RWPE2 (cell line): ENCODE measurements around the gene FAM107B.
"Not testable (repeated sequence)": the region's sequence is repeated elsewhere in the genome, so short reads cannot be mapped to it uniquely, and the experiment has no call there.

Experiments
- ATAC-seq: fragments of 200-7000 bp; cut with Tn5 transposase; 3 replicates; pipeline ENCODE4 v1.9.1; 2021; ENCODE audit warnings: low read depth
- DNase-seq: peaks from one replicate; pipeline ENCODE4 v3.0.0-alpha.2; 2020; ENCODE audit warnings: low spot score
- H3K27ac ChIP-seq: fragments of 450-650 bp; 2 replicates; pipeline ENCODE4 v1.5.1; 2017; ENCODE audit warnings: mild to moderate bottlenecking; ENCODE audit not compliant: poor library complexity, severe bottlenecking
- H3K27me3 ChIP-seq: fragments of 250-450 bp; sonication (Bioruptor Pico); 2 replicates; pipeline ENCODE4 v1.5.1; 2021; ENCODE audit warnings: mild to moderate bottlenecking, moderate library complexity; ENCODE audit not compliant: insufficient read depth, poor library complexity, severe bottlenecking
- H3K36me3 ChIP-seq: fragments of 250-450 bp; sonication (Bioruptor Pico); 2 replicates; pipeline ENCODE4 v1.5.1; 2020; ENCODE audit warnings: low read depth, mild to moderate bottlenecking, moderate library complexity
- H3K4me1 ChIP-seq: fragments of 250-450 bp; sonication (Bioruptor Pico); 2 replicates; pipeline ENCODE4 v1.5.1; 2021; ENCODE audit warnings: mild to moderate bottlenecking, moderate library complexity; ENCODE audit not compliant: insufficient read depth, poor library complexity, severe bottlenecking
- H3K4me3 ChIP-seq: fragments of 250-450 bp; sonication (Bioruptor Pico); 2 replicates; pipeline ENCODE4 v1.5.1; 2021; ENCODE audit warnings: mild to moderate bottlenecking, moderate library complexity; ENCODE audit not compliant: severe bottlenecking
- H3K9me3 ChIP-seq: fragments of 250-450 bp; sonication (Bioruptor Pico); 2 replicates; pipeline ENCODE4 v1.5.1; 2021; ENCODE audit warnings: mild to moderate bottlenecking, moderate library complexity; ENCODE audit not compliant: severe bottlenecking
- TF ChIP-seq, protein P1 (sequence below): fragments of 450-650 bp; IDR thresholded peaks from one replicate; pipeline ENCODE4 v1.5.1; 2017; ENCODE audit warnings: mild to moderate bottlenecking, moderate library complexity; ENCODE audit not compliant: poor library complexity, severe bottlenecking

The FAM107B gene

GRCh38 chr10:14659626-14660196 is 115.0 kb downstream of the FAM107B start:
- no peaks in the 10 kb centered on the region for H3K36me3 ChIP-seq
- DNase-seq (no peak), ATAC-seq (no peak)
- peaks cover 18% of the 10 kb centered on the region for H3K4me1 ChIP-seq
- peak overlapping the region; percentile 83 for H3K27ac ChIP-seq
- TF ChIP-seq, protein P1, sequence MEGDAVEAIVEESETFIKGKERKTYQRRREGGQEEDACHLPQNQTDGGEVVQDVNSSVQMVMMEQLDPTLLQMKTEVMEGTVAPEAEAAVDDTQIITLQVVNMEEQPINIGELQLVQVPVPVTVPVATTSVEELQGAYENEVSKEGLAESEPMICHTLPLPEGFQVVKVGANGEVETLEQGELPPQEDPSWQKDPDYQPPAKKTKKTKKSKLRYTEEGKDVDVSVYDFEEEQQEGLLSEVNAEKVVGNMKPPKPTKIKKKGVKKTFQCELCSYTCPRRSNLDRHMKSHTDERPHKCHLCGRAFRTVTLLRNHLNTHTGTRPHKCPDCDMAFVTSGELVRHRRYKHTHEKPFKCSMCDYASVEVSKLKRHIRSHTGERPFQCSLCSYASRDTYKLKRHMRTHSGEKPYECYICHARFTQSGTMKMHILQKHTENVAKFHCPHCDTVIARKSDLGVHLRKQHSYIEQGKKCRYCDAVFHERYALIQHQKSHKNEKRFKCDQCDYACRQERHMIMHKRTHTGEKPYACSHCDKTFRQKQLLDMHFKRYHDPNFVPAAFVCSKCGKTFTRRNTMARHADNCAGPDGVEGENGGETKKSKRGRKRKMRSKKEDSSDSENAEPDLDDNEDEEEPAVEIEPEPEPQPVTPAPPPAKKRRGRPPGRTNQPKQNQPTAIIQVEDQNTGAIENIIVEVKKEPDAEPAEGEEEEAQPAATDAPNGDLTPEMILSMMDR = no peak
- H3K9me3 ChIP-seq = no peaks in the 10 kb centered on the region
- no peaks in the 10 kb centered on the region for H3K27me3 ChIP-seq
- no peak overlapping the region for H3K4me3 ChIP-seq

- peak overlapping the region; percentile 83 for H3K27ac ChIP-seq
- DNase-seq, H3K9me3 ChIP-seq, H3K36me3 ChIP-seq, ATAC-seq, H3K27me3 ChIP-seq, H3K4me3 ChIP-seq: not testable (repeated sequence)
- peaks cover 23% of the 10 kb centered on the region for H3K4me1 ChIP-seq
Observed at GRCh38 chr10:14659137-14659536, 115.6 kb downstream of the FAM107B start.

- H3K27me3 ChIP-seq = no peaks in the 10 kb centered on the region
- TF ChIP-seq, protein P1 = no peak
- peaks cover 26% of the 10 kb centered on the region for H3K4me1 ChIP-seq
- DNase-seq (no peak), ATAC-seq (peak; percentile 78)
- H3K36me3 ChIP-seq = no peaks in the 10 kb centered on the region
- peak overlapping the region; percentile 83 for H3K27ac ChIP-seq
- no peak overlapping the region for H3K4me3 ChIP-seq
- H3K9me3 ChIP-seq = no peaks in the 10 kb centered on the region
Observed at GRCh38 chr10:14658331-14659127, 116.2 kb downstream of the FAM107B start.

DNA sequence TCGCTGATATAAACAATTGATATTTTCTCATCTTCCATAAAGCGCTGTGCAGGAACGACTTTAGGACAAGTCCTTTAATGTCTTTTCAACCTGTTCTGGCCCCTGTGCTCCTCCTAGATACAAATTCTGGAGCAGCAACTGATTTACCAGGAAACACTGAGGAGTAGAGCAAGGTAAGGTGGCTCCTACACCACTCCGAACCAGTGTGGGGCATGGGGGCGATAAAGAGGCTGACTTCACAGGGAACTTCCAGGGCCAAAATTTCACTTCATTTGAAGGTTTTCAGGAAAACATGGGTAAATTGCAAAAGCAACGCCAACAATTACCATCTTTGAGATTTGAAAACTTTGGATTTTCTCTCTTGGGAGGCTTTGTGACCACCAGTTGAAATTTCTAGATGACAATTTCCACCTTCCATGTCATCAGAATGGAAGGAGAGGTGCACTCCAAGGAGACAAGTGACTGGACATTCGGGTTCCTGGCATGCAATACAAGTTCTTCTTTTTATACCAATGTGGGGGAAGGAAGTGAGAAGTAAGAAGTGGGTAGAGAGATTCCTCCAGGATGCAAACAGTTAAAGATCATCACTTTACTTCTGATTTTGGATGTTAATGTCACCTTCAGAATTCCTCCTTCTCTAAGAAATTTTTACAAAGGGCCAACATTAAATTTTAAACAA is 118.5 kb downstream of the FAM107B start:
- Histone ChIP-seq H3K36me3 (no peaks in the 10 kb centered on the region), H3K27ac (no peak overlapping the region), H3K4me3 (no peak overlapping the region), H3K4me1 (peaks cover 33% of the 10 kb centered on the region), H3K27me3 (no peaks in the 10 kb centered on the region), H3K9me3 (no peaks in the 10 kb centered on the region)
- TF ChIP-seq, protein P1 = no peak
- no peak for ATAC-seq
- no peak for DNase-seq

GRCh38 chr10:14654821-14655382 is 119.8 kb downstream of the FAM107B start:
- TF ChIP-seq, protein P1 = no peak
- Histone ChIP-seq H3K27ac (peak overlapping the region; percentile 51), H3K36me3 (no peaks in the 10 kb centered on the region), H3K4me1 (peaks cover 33% of the 10 kb centered on the region), H3K4me3 (no peak overlapping the region), H3K9me3 (no peaks in the 10 kb centered on the region), H3K27me3 (no peaks in the 10 kb centered on the region)
- no peak for ATAC-seq
- no peak for DNase-seq
